GM19372 (cell line): Measurements from ENCODE around the gene C17orf67.

ENCODE experiments used
- ATAC-seq: cut with Tn5 transposase; IDR thresholded peaks from one replicate; pipeline ENCODE4 v1.9.1; 2021; ENCODE audit warnings: mild to moderate bottlenecking, low read depth, moderate library complexity; ENCODE audit not compliant: unreplicated experiment

C17orf67 gene

GRCh38 chr17:56834380-56835263, 902 bp upstream of the C17orf67 start:
- ATAC-seq: peak; percentile 18

- peak; percentile 43 for ATAC-seq
These were observed 487 bp downstream of the C17orf67 start for GRCh38 chr17:56833057-56833808.

GRCh38 chr17:56832446-56832845, 1.3 kb downstream of the C17orf67 start:
- no peak for ATAC-seq

GRCh38 chr17:56831369-56832095, 2.2 kb downstream of the C17orf67 start:
- no peak for ATAC-seq

- ATAC-seq: no peak
These were observed 2.9 kb downstream of the C17orf67 start for GRCh38 chr17:56830726-56831368.

- ATAC-seq: no peak
These were observed 6.9 kb downstream of the C17orf67 start for GRCh38 chr17:56826611-56827414.

GRCh38 chr17:56824503-56824902, 9.2 kb downstream of the C17orf67 start:
- ATAC-seq: no peak

GRCh38 chr17:56823848-56824247, 9.9 kb downstream of the C17orf67 start:
- ATAC-seq: no peak

GRCh38 chr17:56822725-56823124, 11.0 kb downstream of the C17orf67 start:
- no peak for ATAC-seq

- ATAC-seq: no peak
These were observed 11.7 kb downstream of the C17orf67 start for GRCh38 chr17:56821847-56822534.

- ATAC-seq: no peak
These were observed 13.5 kb downstream of the C17orf67 start for GRCh38 chr17:56820207-56820606.

- peak; percentile 75 for ATAC-seq
These were observed 14.1 kb downstream of the C17orf67 start for GRCh38 chr17:56819431-56820145.

GRCh38 chr17:56819030-56819429, 14.7 kb downstream of the C17orf67 start:
- ATAC-seq: no peak

- ATAC-seq: no peak
These were observed 16.7 kb downstream of the C17orf67 start for GRCh38 chr17:56817066-56817465.

- no peak for ATAC-seq
These were observed 18.0 kb downstream of the C17orf67 start for GRCh38 chr17:56815711-56816110.

GRCh38 chr17:56812901-56813388, 20.8 kb downstream of the C17orf67 start:
- ATAC-seq: no peak

- ATAC-seq: no peak
These were observed 22.6 kb downstream of the C17orf67 start for GRCh38 chr17:56810891-56811775.
